GM12878 (cell line): ENCODE results near the gene SLMAP. TPM values are rescaled to one million over a fixed set of nuclear protein-coding genes. Genes with fewer than 3 reads are reported as not detected.

Source experiments
- ATAC-seq: fragments of 200-7000 bp; cut with Tn5 transposase; 3 replicates; pipeline ENCODE4 v1.9.1; 2020; ENCODE audit warnings: mild to moderate bottlenecking, moderate library complexity
- BruUV-seq: library from RNA; stranded (reverse); fragments of 400-500 nt; replicated peaks from 2 replicates; lab custom pipeline; 2021; lab: Mats Ljungman, UMichigan
- CTCF ChIA-PET: fragments of 300-600 bp; sonication (Branson Sonifier 250); formaldehyde crosslinking; extraction: SDS; loops from one replicate; lab custom pipeline; 2021; ENCODE audit warnings: inconsistent platforms; lab: Yijun Ruan, JAX
- POLR2A ChIA-PET: fragments of 350-600 bp; formaldehyde crosslinking; extraction: SDS; loops from one replicate; lab custom pipeline; 2021; ENCODE audit warnings: inconsistent platforms; lab: Charles Lee
- RAD21 ChIA-PET: fragments of 300-600 bp; sonication (Branson Sonifier 250); formaldehyde crosslinking; loops from one replicate; lab custom pipeline; 2023; ENCODE audit warnings: antibody characterized with exemption; ENCODE audit not compliant: unreplicated experiment; lab: Charles Lee
- SMC1A ChIA-PET: fragments of 300-600 bp; sonication (Branson Sonifier 250); formaldehyde crosslinking; loops from one replicate; lab custom pipeline; 2023; ENCODE audit not compliant: unreplicated experiment, uncharacterized antibody; lab: Charles Lee
- DNase-seq: peaks from one replicate; pipeline ENCODE4 v3.0.0-alpha.2; 2011; ENCODE audit warnings: low read depth, low spot score
- FAIRE-seq: peaks from 3 replicates; lab custom pipeline; 2011; peaks lifted over from hg19 to GRCh38; lab: Jason Lieb, UNC
- H2AFZ ChIP-seq: 2 replicates; pipeline ENCODE4 v1.6.0; 2011; ENCODE audit warnings: low read depth, low read length, control low read depth; ENCODE audit not compliant: control insufficient read depth
- H3K27ac ChIP-seq: 2 replicates; pipeline ENCODE4 v1.5.1; 2011; ENCODE audit warnings: control low read depth; ENCODE audit not compliant: control insufficient read depth, insufficient read depth
- H3K27me3 ChIP-seq, 2 experiments: replicated peaks in 1 of 2; 2 replicates each; pipeline versions ENCODE4 v1.6.0 to v1.6.1; 2011; ENCODE audit warnings: low read length in 1 of 2; ENCODE audit not compliant: control insufficient read depth in 2 of 2, insufficient read depth in 2 of 2
- H3K36me3 ChIP-seq, 2 experiments: 2 replicates each; pipeline ENCODE4 v1.5.1; 2011; ENCODE audit warnings: low read length in 1 of 2; ENCODE audit not compliant: control insufficient read depth in 2 of 2, insufficient read depth in 2 of 2
- H3K4me1 ChIP-seq: 2 replicates; pipeline ENCODE4 v1.6.1; 2011; ENCODE audit warnings: mild to moderate bottlenecking, low read length, moderate library complexity, mixed read lengths; ENCODE audit not compliant: control insufficient read depth, insufficient read depth
- H3K4me2 ChIP-seq: 2 replicates; pipeline ENCODE4 v1.6.0; 2011; ENCODE audit warnings: control low read depth; ENCODE audit not compliant: control insufficient read depth, insufficient read depth
- H3K4me3 ChIP-seq: fragments of 200-600 bp; sonication (generic); 2 replicates; pipeline ENCODE4 v1.5.1; 2016
- H3K79me2 ChIP-seq: 2 replicates; pipeline ENCODE4 v1.6.0; 2011; ENCODE audit warnings: low read length; ENCODE audit not compliant: control insufficient read depth, insufficient read depth
- H3K9ac ChIP-seq: 2 replicates; pipeline ENCODE4 v1.8.0; 2011; ENCODE audit warnings: low read length, control low read depth, mixed read lengths; ENCODE audit not compliant: control insufficient read depth, insufficient read depth
- H3K9me3 ChIP-seq: replicated peaks from 3 replicates; pipeline ENCODE4 v1.5.1; 2011; ENCODE audit warnings: mild to moderate bottlenecking, low read length; ENCODE audit not compliant: control insufficient read depth, insufficient read depth
- H4K20me1 ChIP-seq: 2 replicates; pipeline ENCODE4 v1.6.0; 2011; ENCODE audit not compliant: control insufficient read depth, insufficient read depth
- BCL3 ChIP-seq: IDR thresholded peaks from 2 replicates; pipeline ENCODE4 v1.6.1; 2011; ENCODE audit warnings: borderline replicate concordance, low read depth, mild to moderate bottlenecking, moderate library complexity, low read length; ENCODE audit not compliant: insufficient read depth, poor library complexity, severe bottlenecking
- CEBPB ChIP-seq, 2 experiments: fragments of 150-350 bp in 1 of 2; IDR thresholded peaks; 2 replicates each; pipeline ENCODE4 v1.6.1; 2012 to 2014; ENCODE audit warnings: low read depth in 2 of 2, low read length in 2 of 2, borderline replicate concordance in 1 of 2, inconsistent platforms in 1 of 2
- E2F8 ChIP-seq: fragments of 450-650 bp; IDR thresholded peaks from 2 replicates; pipeline ENCODE4 v1.6.1; 2018; ENCODE audit warnings: mild to moderate bottlenecking, low read depth, moderate library complexity; ENCODE audit not compliant: partially characterized antibody
- MYC ChIP-seq: IDR thresholded peaks from 2 replicates; pipeline ENCODE4 v1.6.1; 2011; ENCODE audit warnings: mild to moderate bottlenecking, low read length, moderate library complexity, inconsistent platforms; ENCODE audit not compliant: insufficient read depth, insufficient replicate concordance, insufficient read length, severe bottlenecking
- POLR2AphosphoS2 ChIP-seq: IDR thresholded peaks from 2 replicates; pipeline ENCODE4 v1.6.1; 2011; ENCODE audit warnings: low read depth, mild to moderate bottlenecking, low read length, improper control_type of control experiment, moderate library complexity
- SPI1 ChIP-seq: IDR thresholded peaks from 2 replicates; pipeline ENCODE4 v1.6.1; 2011; ENCODE audit warnings: low read depth, mild to moderate bottlenecking, low read length, moderate library complexity, borderline replicate concordance; ENCODE audit not compliant: insufficient read depth
- STAT1 ChIP-seq: fragments of 450-650 bp; conservative IDR thresholded peaks from 2 replicates; pipeline ENCODE4 v1.6.1; 2014; ENCODE audit warnings: antibody characterized with exemption, mild to moderate bottlenecking
- TBL1XR1 ChIP-seq: IDR thresholded peaks from 2 replicates; pipeline ENCODE4 v1.6.1; 2012; ENCODE audit warnings: low read depth, low read length, improper control_type of control experiment
- WGBS: methylation state at CpG from one replicate; pipeline ENCODE4 v1.1.6; 2016; ENCODE audit warnings: low lambda C conversion rate; ENCODE audit not compliant: insufficient replicate concordance, insufficient coverage; ENCODE audit errors: missing lambda C conversion rate; 5-methylcytosine and 5-hydroxymethylcytosine counted together
- in situ Hi-C: fragments of 300-500 bp; cut with MboI; formaldehyde crosslinking; loops from 9 replicates; pipeline ENCODE4 v1.14.3; 2018; ENCODE audit warnings: mixed read lengths
- intact Hi-C: fragments of 100-400 bp; cut with micrococcal nuclease; formaldehyde crosslinking; loops from one replicate; pipeline ENCODE4 v1.14.2; 2022; ENCODE audit not compliant: unreplicated experiment
- polyA plus RNA-seq, 11 experiments: library from polyadenylated mRNA; depleted of rRNA in 4 of 11; unstranded in 6 of 11; stranded (reverse) in 5 of 11; fragments of >200 nt; fragmentation: Nextera tagmentation in 4 of 11; fragmentation: Illumina TruSeq in 1 of 11; extraction: Ambion mirVana in 4 of 11; extraction: Trizol in 1 of 11; gene quantifications; 1 replicate in 1 of 11; 2 replicates in 10 of 11; pipeline versions ENCODE4 v1.2.1 to v1.2.3, GENCODE V29; 2011 to 2016; ENCODE audit warnings: inconsistent platforms in 2 of 11, missing spikeins in 2 of 11, low read depth in 1 of 11
- total RNA-seq, 4 experiments: library from RNA; depleted of rRNA in 3 of 4; stranded (reverse); fragments of >200 nt in 3 of 4; fragmentation: Illumina TruSeq in 1 of 4; extraction: Trizol in 1 of 4; gene quantifications; 2 replicates each; pipeline versions ENCODE4 v1.2.1 to v1.2.3, GENCODE V29; 2013 to 2021
- TF ChIP-seq, protein P1 (sequence below): IDR thresholded peaks from 2 replicates; pipeline ENCODE4 v1.6.1; 2012; ENCODE audit warnings: low read depth, low read length, improper control_type of control experiment
- TF ChIP-seq, protein P2 (sequence below): fragments of 450-650 bp; IDR thresholded peaks from 2 replicates; pipeline ENCODE4 v1.6.1; 2017; ENCODE audit warnings: mild to moderate bottlenecking, low read depth, inconsistent platforms; ENCODE audit not compliant: poor library complexity, severe bottlenecking

SLMAP gene
- total and polyA plus RNA-seq, 10 of the 15 experiments (the other 5 are each of a cell fraction or from before 2014, with no cell fraction given) = 8.3 to 43.8 (median 26.4) TPM

- POLR2A ChIA-PET = no interaction called here
- H4K20me1 ChIP-seq = no peaks in the 10 kb centered on the region
- TF ChIP-seq POLR2AphosphoS2 (no peak), SPI1 (no peak), MYC (no peak), E2F8 (no peak), TBL1XR1 (no peak), BCL3 (no peak), STAT1 (no peak), CEBPB (IDR thresholded peaks at IDR 0.05; ENCODE audit: borderline replicate concordance in 1 of 2, low read depth in 2 of 2, low read length in 2 of 2) (no peak)
- TF ChIP-seq, protein P1, sequence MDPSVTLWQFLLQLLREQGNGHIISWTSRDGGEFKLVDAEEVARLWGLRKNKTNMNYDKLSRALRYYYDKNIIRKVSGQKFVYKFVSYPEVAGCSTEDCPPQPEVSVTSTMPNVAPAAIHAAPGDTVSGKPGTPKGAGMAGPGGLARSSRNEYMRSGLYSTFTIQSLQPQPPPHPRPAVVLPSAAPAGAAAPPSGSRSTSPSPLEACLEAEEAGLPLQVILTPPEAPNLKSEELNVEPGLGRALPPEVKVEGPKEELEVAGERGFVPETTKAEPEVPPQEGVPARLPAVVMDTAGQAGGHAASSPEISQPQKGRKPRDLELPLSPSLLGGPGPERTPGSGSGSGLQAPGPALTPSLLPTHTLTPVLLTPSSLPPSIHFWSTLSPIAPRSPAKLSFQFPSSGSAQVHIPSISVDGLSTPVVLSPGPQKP = no peak
- TF ChIP-seq, protein P2, sequence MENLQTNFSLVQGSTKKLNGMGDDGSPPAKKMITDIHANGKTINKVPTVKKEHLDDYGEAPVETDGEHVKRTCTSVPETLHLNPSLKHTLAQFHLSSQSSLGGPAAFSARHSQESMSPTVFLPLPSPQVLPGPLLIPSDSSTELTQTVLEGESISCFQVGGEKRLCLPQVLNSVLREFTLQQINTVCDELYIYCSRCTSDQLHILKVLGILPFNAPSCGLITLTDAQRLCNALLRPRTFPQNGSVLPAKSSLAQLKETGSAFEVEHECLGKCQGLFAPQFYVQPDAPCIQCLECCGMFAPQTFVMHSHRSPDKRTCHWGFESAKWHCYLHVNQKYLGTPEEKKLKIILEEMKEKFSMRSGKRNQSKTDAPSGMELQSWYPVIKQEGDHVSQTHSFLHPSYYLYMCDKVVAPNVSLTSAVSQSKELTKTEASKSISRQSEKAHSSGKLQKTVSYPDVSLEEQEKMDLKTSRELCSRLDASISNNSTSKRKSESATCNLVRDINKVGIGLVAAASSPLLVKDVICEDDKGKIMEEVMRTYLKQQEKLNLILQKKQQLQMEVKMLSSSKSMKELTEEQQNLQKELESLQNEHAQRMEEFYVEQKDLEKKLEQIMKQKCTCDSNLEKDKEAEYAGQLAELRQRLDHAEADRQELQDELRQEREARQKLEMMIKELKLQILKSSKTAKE = no peak
- no peaks in the 10 kb centered on the region for H3K36me3 ChIP-seq
- H3K4me1 ChIP-seq = no peaks in the 10 kb centered on the region
- no peak overlapping the region for H3K9ac ChIP-seq
- H3K27me3 ChIP-seq = no peaks in the 10 kb centered on the region
- no peak overlapping the region for H3K4me3 ChIP-seq
- no peaks in the 10 kb centered on the region for H3K9me3 ChIP-seq
- no peaks in the 10 kb centered on the region for H3K79me2 ChIP-seq
- FAIRE-seq (no peak), ATAC-seq (no peak), DNase-seq (no peak)
- in situ Hi-C loops (no loop called here), intact Hi-C loops (no loop called here)
- no peak overlapping the region for H3K4me2 ChIP-seq
- H2AFZ ChIP-seq = no peak overlapping the region
- WGBS = 58% methylated on average over 2 of the region's 2 CpGs
- CTCF ChIA-PET = interaction anchor here (0.6 to 1.0 kb wide), 2 partner anchors 24 to 543 kb away, joined by 3 read pairs; no protein-coding TSS in a partner anchor
- H3K27ac ChIP-seq = no peak overlapping the region
- RAD21 ChIA-PET = interaction anchor here (0.7 kb wide), 1 partner anchor 22 kb away, joined by 4 read pairs; no protein-coding TSS in a partner anchor
- no TSS peak for BruUV-seq
- SMC1A ChIA-PET = no interaction called here
Observed at GRCh38 chr3:57733790-57734189, 22.3 kb upstream of the SLMAP start.
